SK-N-SH treated with all-trans-retinoic acid at 6 μM for 48 hours (cell line): ENCODE data around the gene AKR1B1.

Experiments used
- ATAC-seq: fragments of 200-7000 bp; cut with Tn5 transposase; 3 replicates; pipeline ENCODE4 v1.9.1; 2020; ENCODE audit warnings: mild to moderate bottlenecking, moderate library complexity
- ARNTL ChIP-seq: fragments of 450-650 bp; formaldehyde crosslinking; IDR thresholded peaks from 2 replicates; pipeline ENCODE4 v1.5.0; 2020; ENCODE audit warnings: low read depth, mild to moderate bottlenecking, moderate library complexity, borderline replicate concordance
- CSDC2 ChIP-seq: fragments of 250-450 bp; sonication (Bioruptor Pico); IDR thresholded peaks from 2 replicates; pipeline ENCODE4 v1.5.0; 2020; ENCODE audit warnings: mild to moderate bottlenecking, moderate library complexity
- ESRRG ChIP-seq: fragments of 250-450 bp; sonication (Bioruptor Pico); IDR thresholded peaks from 2 replicates; pipeline ENCODE4 v1.6.1; 2021; ENCODE audit warnings: mild to moderate bottlenecking
- ISL1 ChIP-seq: fragments of 250-450 bp; sonication (Bioruptor Pico); IDR thresholded peaks from 2 replicates; pipeline ENCODE4 v2.1.2; 2022; ENCODE audit warnings: mild to moderate bottlenecking, moderate library complexity
- PPARA ChIP-seq: fragments of 250-450 bp; sonication (Bioruptor Pico); IDR thresholded peaks from 2 replicates; pipeline ENCODE4 v1.5.0; 2020; ENCODE audit warnings: mild to moderate bottlenecking, borderline replicate concordance
- SNAI2 ChIP-seq: fragments of 250-450 bp; sonication (Bioruptor Pico); IDR thresholded peaks from 2 replicates; pipeline ENCODE4 v1.5.0; 2020; ENCODE audit warnings: mild to moderate bottlenecking, moderate library complexity
- TCF4 ChIP-seq: fragments of 250-450 bp; sonication (Bioruptor Pico); IDR thresholded peaks from 2 replicates; pipeline ENCODE4 v1.8.0; 2021; ENCODE audit warnings: mild to moderate bottlenecking, moderate library complexity, borderline replicate concordance
- TOX ChIP-seq: fragments of 250-450 bp; sonication (Bioruptor Pico); IDR thresholded peaks from 2 replicates; pipeline ENCODE4 v1.8.0; 2021; ENCODE audit warnings: mild to moderate bottlenecking, moderate library complexity, borderline replicate concordance
- ZFP3 ChIP-seq: fragments of 250-450 bp; sonication (Bioruptor Pico); IDR thresholded peaks from 2 replicates; pipeline ENCODE4 v1.5.0; 2020; ENCODE audit warnings: mild to moderate bottlenecking, moderate library complexity
- ZFP30 ChIP-seq: fragments of 450-650 bp; formaldehyde crosslinking; IDR thresholded peaks from 2 replicates; pipeline ENCODE4 v1.5.0; 2022; ENCODE audit warnings: mild to moderate bottlenecking, moderate library complexity
- ZNF565 ChIP-seq: fragments of 450-650 bp; formaldehyde crosslinking; conservative IDR thresholded peaks from 2 replicates; pipeline ENCODE4 v1.5.0; 2020; ENCODE audit warnings: low read depth, mild to moderate bottlenecking, moderate library complexity
- ZNF70 ChIP-seq: fragments of 450-650 bp; formaldehyde crosslinking; IDR thresholded peaks from 2 replicates; pipeline ENCODE4 v1.5.0; 2020; ENCODE audit warnings: mild to moderate bottlenecking, moderate library complexity
- ZNF8 ChIP-seq: fragments of 450-650 bp; formaldehyde crosslinking; IDR thresholded peaks from 2 replicates; pipeline ENCODE4 v1.5.0; 2020; ENCODE audit warnings: mild to moderate bottlenecking, moderate library complexity
- TF ChIP-seq, protein P1 (sequence below): fragments of 250-450 bp; sonication (Bioruptor Pico); IDR thresholded peaks from 2 replicates; pipeline ENCODE4 v1.5.0; 2020; ENCODE audit warnings: mild to moderate bottlenecking, moderate library complexity
- TF ChIP-seq, protein P2 (sequence below): fragments of 250-450 bp; sonication (Bioruptor Pico); IDR thresholded peaks from 2 replicates; pipeline ENCODE4 v1.5.1; 2021; ENCODE audit warnings: mild to moderate bottlenecking, moderate library complexity
- TF ChIP-seq, protein P3 (sequence below): fragments of 250-450 bp; sonication (Bioruptor Pico); IDR thresholded peaks from 2 replicates; pipeline ENCODE4 v1.8.0; 2021; ENCODE audit warnings: low read depth, mild to moderate bottlenecking, moderate library complexity, borderline replicate concordance
- TF ChIP-seq, protein P4 (sequence below): fragments of 250-450 bp; sonication (Bioruptor Pico); IDR thresholded peaks from 2 replicates; pipeline ENCODE4 v1.5.1; 2020; ENCODE audit warnings: low read depth, mild to moderate bottlenecking, moderate library complexity

The AKR1B1 gene

DNA sequence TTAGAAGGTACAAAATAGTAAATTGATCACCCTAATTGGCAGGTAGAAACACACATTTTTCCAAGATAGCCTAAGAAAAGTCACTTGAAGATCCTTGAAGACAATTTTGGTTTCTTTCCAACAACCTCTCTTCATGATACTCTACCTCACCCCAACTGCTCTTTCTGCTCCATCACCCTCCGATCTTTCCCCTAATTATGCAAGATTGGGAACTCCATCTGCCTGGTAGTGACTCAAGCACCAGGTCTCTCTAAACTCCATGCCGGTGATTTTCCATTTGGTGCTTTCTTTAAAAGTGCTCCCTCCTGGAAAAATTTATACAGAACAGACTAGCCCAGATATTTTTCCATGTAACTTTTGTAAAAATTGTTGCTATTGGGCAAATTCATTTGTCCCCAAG, 1.1 kb upstream of the AKR1B1 start (continued):
- no peak for TF ChIP-seq ZNF70
- TF ChIP-seq, all 23 proteins: peak for 0

DNA sequence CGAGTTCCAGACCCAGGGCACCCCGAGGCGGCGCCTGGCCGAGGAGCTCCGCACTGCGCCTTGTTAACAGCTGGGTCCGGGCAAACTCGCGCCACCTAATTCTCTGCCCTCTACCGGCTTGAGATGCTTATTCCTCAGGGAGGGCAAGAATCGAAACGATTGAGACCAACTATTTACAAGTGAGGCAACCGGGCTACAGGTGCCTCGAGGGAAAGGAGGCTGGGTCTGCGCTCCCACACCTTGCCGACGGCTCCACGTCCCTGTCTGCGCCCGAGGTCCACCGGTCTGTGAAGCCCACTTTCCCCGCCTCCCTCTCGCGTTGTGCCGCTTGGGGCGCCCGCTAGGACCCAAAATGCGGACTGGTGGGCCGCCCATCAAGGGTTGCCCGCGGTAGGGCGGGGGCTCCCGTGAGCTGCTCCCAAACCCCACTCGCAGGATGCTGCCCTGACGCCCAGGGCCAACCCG, 527 bp downstream of the AKR1B1 start:
- no peak for TF ChIP-seq ESRRG (CRISPR knock-in tag)
- TF ChIP-seq, protein P1, sequence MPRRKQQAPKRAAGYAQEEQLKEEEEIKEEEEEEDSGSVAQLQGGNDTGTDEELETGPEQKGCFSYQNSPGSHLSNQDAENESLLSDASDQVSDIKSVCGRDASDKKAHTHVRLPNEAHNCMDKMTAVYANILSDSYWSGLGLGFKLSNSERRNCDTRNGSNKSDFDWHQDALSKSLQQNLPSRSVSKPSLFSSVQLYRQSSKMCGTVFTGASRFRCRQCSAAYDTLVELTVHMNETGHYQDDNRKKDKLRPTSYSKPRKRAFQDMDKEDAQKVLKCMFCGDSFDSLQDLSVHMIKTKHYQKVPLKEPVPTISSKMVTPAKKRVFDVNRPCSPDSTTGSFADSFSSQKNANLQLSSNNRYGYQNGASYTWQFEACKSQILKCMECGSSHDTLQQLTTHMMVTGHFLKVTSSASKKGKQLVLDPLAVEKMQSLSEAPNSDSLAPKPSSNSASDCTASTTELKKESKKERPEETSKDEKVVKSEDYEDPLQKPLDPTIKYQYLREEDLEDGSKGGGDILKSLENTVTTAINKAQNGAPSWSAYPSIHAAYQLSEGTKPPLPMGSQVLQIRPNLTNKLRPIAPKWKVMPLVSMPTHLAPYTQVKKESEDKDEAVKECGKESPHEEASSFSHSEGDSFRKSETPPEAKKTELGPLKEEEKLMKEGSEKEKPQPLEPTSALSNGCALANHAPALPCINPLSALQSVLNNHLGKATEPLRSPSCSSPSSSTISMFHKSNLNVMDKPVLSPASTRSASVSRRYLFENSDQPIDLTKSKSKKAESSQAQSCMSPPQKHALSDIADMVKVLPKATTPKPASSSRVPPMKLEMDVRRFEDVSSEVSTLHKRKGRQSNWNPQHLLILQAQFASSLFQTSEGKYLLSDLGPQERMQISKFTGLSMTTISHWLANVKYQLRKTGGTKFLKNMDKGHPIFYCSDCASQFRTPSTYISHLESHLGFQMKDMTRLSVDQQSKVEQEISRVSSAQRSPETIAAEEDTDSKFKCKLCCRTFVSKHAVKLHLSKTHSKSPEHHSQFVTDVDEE (CRISPR knock-in tag): 0 out of 2 replicates have a peak, but pooled peaks have one; percentile 16
- peak; percentile 75 for ATAC-seq

DNA sequence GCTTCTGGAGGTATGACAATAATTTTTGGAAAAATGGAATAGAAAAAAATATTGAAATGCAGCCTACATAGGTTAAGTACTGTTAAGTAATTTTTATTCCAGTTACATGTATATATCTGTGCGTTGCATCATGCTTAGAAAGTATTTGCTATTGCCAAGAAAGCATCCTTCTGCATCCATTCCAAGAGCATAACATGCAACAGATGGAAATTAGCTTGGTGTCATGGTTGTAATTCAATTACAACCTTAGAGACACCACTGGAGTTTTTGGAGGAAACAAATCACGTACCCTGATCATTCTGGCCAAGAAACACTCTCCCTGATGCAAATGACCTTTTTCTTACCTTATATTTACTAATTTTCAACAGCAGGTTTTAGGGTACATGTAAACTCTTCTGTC, 1.7 kb downstream of the AKR1B1 start:
- TF ChIP-seq, protein P2, sequence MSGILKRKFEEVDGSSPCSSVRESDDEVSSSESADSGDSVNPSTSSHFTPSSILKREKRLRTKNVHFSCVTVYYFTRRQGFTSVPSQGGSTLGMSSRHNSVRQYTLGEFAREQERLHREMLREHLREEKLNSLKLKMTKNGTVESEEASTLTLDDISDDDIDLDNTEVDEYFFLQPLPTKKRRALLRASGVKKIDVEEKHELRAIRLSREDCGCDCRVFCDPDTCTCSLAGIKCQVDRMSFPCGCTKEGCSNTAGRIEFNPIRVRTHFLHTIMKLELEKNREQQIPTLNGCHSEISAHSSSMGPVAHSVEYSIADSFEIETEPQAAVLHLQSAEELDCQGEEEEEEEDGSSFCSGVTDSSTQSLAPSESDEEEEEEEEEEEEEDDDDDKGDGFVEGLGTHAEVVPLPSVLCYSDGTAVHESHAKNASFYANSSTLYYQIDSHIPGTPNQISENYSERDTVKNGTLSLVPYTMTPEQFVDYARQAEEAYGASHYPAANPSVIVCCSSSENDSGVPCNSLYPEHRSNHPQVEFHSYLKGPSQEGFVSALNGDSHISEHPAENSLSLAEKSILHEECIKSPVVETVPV (CRISPR knock-in tag): no peak
- TF ChIP-seq ZNF565 (CRISPR knock-in tag) (no peak), ESRRG (CRISPR knock-in tag) (no peak), ZNF70 (no peak), TCF4 (CRISPR knock-in tag) (no peak), PPARA (CRISPR knock-in tag) (no peak), ZFP3 (CRISPR knock-in tag) (no peak), TOX (CRISPR knock-in tag) (no peak), ARNTL (CRISPR knock-in tag) (no peak), SNAI2 (CRISPR knock-in tag) (no peak), CSDC2 (no peak), ZNF8 (CRISPR knock-in tag) (no peak)
- TF ChIP-seq, protein P3, sequence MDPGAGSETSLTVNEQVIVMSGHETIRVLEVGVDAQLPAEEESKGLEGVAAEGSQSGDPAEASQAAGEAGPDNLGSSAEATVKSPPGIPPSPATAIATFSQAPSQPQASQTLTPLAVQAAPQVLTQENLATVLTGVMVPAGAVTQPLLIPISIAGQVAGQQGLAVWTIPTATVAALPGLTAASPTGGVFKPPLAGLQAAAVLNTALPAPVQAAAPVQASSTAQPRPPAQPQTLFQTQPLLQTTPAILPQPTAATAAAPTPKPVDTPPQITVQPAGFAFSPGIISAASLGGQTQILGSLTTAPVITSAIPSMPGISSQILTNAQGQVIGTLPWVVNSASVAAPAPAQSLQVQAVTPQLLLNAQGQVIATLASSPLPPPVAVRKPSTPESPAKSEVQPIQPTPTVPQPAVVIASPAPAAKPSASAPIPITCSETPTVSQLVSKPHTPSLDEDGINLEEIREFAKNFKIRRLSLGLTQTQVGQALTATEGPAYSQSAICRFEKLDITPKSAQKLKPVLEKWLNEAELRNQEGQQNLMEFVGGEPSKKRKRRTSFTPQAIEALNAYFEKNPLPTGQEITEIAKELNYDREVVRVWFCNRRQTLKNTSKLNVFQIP (CRISPR knock-in tag): no peak
- TF ChIP-seq, protein P4, sequence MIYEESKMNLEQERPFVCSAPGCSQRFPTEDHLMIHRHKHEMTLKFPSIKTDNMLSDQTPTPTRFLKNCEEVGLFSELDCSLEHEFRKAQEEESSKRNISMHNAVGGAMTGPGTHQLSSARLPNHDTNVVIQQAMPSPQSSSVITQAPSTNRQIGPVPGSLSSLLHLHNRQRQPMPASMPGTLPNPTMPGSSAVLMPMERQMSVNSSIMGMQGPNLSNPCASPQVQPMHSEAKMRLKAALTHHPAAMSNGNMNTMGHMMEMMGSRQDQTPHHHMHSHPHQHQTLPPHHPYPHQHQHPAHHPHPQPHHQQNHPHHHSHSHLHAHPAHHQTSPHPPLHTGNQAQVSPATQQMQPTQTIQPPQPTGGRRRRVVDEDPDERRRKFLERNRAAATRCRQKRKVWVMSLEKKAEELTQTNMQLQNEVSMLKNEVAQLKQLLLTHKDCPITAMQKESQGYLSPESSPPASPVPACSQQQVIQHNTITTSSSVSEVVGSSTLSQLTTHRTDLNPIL (CRISPR knock-in tag): no peak
- TF ChIP-seq, protein P1 (CRISPR knock-in tag): no peak
- ATAC-seq: no peak

DNA sequence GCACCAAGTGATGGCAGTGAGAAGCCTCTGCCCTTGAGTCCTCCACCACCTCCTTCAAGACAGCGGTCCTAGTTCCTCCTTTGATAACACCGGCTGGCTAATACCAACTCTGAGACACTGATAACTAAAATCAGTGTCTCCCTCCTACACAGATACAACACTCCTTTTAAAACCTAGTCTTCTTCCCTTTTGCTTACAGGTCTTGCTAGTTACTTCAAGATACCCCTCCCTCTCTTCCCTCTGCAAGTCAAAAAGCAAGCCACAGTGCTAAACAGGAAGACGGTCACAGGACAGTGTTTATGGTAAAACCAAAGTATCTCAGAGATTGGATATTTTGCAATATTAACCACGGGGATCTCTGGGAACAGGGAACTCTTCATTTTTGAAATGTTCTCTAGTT, 4.6 kb downstream of the AKR1B1 start:
- no peak for ATAC-seq
- TF ChIP-seq, protein P2 (CRISPR knock-in tag): no peak
- TF ChIP-seq ISL1 (no peak), TOX (CRISPR knock-in tag) (no peak), ZNF70 (no peak), ZFP30 (CRISPR knock-in tag) (no peak), ZNF565 (CRISPR knock-in tag) (no peak)
- TF ChIP-seq, protein P1 (CRISPR knock-in tag): no peak
